ENCODE measurements around the gene ZMIZ1. TPM values are rescaled to one million over a fixed set of nuclear protein-coding genes. Genes with fewer than 3 reads are reported as not detected.

ZMIZ1 gene
- total RNA-seq, 1 experiment from 2014 or later: 35.8 TPM

DNA sequence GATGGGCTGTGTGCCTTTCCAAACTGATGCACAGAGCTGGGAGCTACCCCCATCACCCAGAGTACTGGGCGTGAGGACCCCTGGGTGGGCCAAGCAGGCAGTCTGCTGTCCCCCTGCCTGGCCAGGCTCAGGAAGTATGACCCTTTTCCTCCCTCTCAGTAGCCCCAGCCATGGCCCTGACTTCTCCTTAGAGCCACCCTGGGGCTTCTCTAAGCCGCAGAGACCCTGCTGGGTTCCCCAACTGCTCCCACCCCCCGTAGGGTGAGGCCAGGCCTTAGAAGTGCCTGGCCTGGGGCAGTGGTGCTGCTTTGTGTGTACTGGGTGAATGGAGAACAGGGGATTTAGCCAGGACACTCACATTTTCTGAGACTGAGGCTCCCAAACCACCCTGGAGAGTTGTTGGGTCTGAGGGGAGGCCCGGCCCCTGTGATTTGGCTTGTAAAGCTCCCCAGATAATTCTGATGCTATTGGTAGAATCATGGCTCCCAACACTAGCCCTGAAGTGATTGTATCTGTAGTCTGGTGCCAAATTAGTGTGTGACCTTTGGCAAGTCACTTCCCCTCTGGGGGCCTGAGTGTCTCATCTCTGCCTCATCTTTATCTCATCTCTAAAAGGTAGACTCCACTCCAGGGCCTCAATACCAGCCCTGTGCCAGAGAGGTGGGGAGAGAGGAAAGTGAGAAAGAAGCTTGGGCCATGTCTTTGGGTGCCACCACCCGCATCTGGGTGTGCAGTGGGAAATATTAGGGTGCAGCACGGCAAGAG, 178.8 kb downstream of the ZMIZ1 start:
- Histone ChIP-seq H3K36me3 (ENCODE audit: insufficient read depth, low read length, poor library complexity, severe bottlenecking) (no peaks in the 10 kb centered on the region), H3K4me3 (ENCODE audit: low read depth, low read length, poor library complexity, severe bottlenecking) (no peak overlapping the region), H3K9me3 (ENCODE audit: low read depth, low read length, poor library complexity, severe bottlenecking) (no peaks in the 10 kb centered on the region), H3K27ac (ENCODE audit: low read depth, low read length, poor library complexity, severe bottlenecking) (no peak overlapping the region), H3K4me1 (ENCODE audit: insufficient read depth, low read length, poor library complexity, severe bottlenecking) (peaks cover 32% of the 10 kb centered on the region), H3K27me3 (replicated peaks; ENCODE audit: insufficient read depth, low read depth, low read length, poor library complexity) (no peaks in the 10 kb centered on the region)
- ChIA-PET CTCF (no interaction called here), POLR2A (ENCODE audit: low non-redundant PET) (no interaction called here)
- no TSS peak for BruUV-seq (replicated peaks)
- no peak for DNase-seq (ENCODE audit: low spot score)
- TF ChIP-seq, protein P1, sequence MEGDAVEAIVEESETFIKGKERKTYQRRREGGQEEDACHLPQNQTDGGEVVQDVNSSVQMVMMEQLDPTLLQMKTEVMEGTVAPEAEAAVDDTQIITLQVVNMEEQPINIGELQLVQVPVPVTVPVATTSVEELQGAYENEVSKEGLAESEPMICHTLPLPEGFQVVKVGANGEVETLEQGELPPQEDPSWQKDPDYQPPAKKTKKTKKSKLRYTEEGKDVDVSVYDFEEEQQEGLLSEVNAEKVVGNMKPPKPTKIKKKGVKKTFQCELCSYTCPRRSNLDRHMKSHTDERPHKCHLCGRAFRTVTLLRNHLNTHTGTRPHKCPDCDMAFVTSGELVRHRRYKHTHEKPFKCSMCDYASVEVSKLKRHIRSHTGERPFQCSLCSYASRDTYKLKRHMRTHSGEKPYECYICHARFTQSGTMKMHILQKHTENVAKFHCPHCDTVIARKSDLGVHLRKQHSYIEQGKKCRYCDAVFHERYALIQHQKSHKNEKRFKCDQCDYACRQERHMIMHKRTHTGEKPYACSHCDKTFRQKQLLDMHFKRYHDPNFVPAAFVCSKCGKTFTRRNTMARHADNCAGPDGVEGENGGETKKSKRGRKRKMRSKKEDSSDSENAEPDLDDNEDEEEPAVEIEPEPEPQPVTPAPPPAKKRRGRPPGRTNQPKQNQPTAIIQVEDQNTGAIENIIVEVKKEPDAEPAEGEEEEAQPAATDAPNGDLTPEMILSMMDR (conservative IDR thresholded peaks at IDR 0.05; ENCODE audit: low read depth, low read length): no peak
- no peak for TF ChIP-seq EZH2 (IDR thresholded peaks at IDR 0.05; ENCODE audit: borderline replicate concordance, low read depth, low read length, poor library complexity, severe bottlenecking)
- intact Hi-C loops (cut with micrococcal nuclease; ENCODE audit: unreplicated experiment): no loop called here

DNA sequence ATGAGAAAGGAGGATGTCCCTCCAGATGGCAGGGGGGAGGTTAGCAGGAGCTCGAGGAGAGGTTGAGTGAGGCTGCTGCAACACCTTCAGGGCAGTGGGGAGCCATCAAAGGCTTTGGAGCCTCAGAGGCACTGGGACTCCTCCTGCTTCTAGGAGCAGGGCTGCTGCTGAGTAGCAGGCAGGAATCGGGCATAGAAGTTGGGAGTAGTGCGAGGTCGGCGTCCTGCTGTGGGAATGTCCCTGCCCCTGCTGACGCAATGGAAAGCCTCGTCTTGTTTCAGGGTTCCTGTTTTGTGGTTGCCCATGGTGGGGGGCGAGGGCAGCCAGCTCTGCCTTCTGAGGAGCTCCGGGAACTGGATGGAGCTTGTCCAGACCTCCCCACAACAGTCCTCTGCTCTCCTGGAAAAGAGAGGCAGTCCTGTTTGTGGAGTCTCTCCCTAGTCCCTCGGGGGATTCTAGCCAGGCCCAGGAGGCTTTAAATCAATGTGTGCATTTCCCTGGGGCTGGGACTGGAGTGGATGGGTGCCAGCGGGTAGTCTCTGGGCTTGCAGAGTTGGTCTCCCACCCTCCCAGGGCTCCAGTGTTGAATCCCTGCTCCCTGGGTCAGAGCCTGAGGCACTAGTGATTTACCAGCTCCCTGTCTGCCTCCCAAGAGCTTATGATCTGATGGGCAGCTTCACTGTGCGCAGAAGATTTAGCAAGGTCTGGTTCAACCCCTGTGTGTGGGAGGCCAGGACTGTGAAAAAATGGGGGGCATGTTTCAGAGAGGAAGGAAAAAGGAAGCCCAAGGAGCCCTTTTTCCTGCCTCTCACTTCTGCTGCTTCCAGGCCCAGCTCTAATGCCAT, 179.8 kb downstream of the ZMIZ1 start:
- Histone ChIP-seq H3K36me3 (ENCODE audit: insufficient read depth, low read length, poor library complexity, severe bottlenecking) (no peaks in the 10 kb centered on the region), H3K27ac (ENCODE audit: low read depth, low read length, poor library complexity, severe bottlenecking) (no peak overlapping the region), H3K9me3 (ENCODE audit: low read depth, low read length, poor library complexity, severe bottlenecking) (no peaks in the 10 kb centered on the region), H3K4me1 (ENCODE audit: insufficient read depth, low read length, poor library complexity, severe bottlenecking) (peaks cover 32% of the 10 kb centered on the region), H3K27me3 (replicated peaks; ENCODE audit: insufficient read depth, low read depth, low read length, poor library complexity) (no peaks in the 10 kb centered on the region), H3K4me3 (ENCODE audit: low read depth, low read length, poor library complexity, severe bottlenecking) (no peak overlapping the region)
- no peak for TF ChIP-seq EZH2 (IDR thresholded peaks at IDR 0.05; ENCODE audit: borderline replicate concordance, low read depth, low read length, poor library complexity, severe bottlenecking)
- TF ChIP-seq, protein P1 (conservative IDR thresholded peaks at IDR 0.05; ENCODE audit: low read depth, low read length): no peak
- DNase-seq (ENCODE audit: low spot score): no peak
- intact Hi-C loops (cut with micrococcal nuclease; ENCODE audit: unreplicated experiment): no loop called here
- CTCF ChIA-PET: no interaction called here
- POLR2A ChIA-PET (ENCODE audit: low non-redundant PET): no interaction called here
- BruUV-seq (replicated peaks): no TSS peak

DNA sequence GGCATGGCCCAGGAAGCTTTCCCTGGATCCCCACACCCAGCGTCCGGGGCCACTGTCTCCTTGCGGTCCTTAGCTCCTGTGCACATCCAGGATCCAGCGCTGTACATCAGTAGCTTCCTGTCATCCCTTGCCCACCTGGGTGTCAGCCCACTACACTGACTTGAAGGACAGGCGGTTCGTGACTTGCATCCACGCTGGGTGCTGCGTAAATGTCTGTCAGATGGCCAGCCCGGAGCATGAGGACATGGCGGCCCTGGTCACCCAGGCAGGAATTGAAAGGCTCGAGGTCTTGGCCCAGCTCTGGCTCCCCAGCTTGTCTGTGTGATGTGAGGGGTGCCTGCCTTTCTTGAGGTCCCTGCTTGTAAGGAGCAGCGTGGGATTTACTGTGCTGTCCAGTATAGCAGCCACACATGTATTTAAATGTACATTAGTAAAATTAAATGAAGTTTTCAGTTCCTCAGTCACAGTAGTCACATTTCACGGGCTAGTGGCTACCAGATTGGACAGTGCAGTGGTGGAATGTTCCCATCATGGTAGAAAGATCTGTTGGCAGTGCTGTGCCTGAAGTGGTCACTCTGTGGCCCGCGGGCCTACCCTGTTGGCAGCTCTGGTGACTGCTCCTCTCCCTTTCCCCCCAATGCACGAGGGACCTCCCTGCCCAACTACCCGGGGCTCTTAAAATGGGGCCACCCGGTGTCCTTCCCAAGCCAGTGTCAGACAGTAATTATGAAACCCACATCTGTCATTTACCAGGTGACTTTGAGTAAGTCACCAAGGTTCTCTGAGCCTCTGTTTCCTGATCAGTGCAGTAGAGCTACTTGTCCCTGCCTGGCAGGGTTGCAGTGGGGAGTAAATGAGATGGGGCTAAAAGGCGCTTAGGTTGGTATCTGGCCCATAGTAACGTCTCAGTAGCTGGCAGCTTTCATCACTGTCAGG, 180.7 kb downstream of the ZMIZ1 start:
- CTCF ChIA-PET: no interaction called here
- DNase-seq (ENCODE audit: low spot score): no peak
- TF ChIP-seq EZH2 (IDR thresholded peaks at IDR 0.05; ENCODE audit: borderline replicate concordance, low read depth, low read length, poor library complexity, severe bottlenecking): no peak
- TF ChIP-seq, protein P1 (conservative IDR thresholded peaks at IDR 0.05; ENCODE audit: low read depth, low read length): no peak
- intact Hi-C loops (cut with micrococcal nuclease; ENCODE audit: unreplicated experiment): no loop called here
- H3K4me1 ChIP-seq (ENCODE audit: insufficient read depth, low read length, poor library complexity, severe bottlenecking): peaks cover 25% of the 10 kb centered on the region
- H3K9me3 ChIP-seq (ENCODE audit: low read depth, low read length, poor library complexity, severe bottlenecking): no peaks in the 10 kb centered on the region
- H3K27me3 ChIP-seq (replicated peaks; ENCODE audit: insufficient read depth, low read depth, low read length, poor library complexity): no peaks in the 10 kb centered on the region
- POLR2A ChIA-PET (ENCODE audit: low non-redundant PET): no interaction called here
- H3K36me3 ChIP-seq (ENCODE audit: insufficient read depth, low read length, poor library complexity, severe bottlenecking): no peaks in the 10 kb centered on the region
- no TSS peak for BruUV-seq (replicated peaks)
- H3K27ac ChIP-seq (ENCODE audit: low read depth, low read length, poor library complexity, severe bottlenecking): no peak overlapping the region
- H3K4me3 ChIP-seq (ENCODE audit: low read depth, low read length, poor library complexity, severe bottlenecking): no peak overlapping the region
